Measurements from ENCODE around the gene NELFB. TPM values are rescaled to one million over a fixed set of nuclear protein-coding genes. Genes with fewer than 3 reads are reported as not detected.

The NELFB gene
- total and polyA plus RNA-seq, 10 donors = 26.6 to 49.7 (median 38.7) TPM

DNA sequence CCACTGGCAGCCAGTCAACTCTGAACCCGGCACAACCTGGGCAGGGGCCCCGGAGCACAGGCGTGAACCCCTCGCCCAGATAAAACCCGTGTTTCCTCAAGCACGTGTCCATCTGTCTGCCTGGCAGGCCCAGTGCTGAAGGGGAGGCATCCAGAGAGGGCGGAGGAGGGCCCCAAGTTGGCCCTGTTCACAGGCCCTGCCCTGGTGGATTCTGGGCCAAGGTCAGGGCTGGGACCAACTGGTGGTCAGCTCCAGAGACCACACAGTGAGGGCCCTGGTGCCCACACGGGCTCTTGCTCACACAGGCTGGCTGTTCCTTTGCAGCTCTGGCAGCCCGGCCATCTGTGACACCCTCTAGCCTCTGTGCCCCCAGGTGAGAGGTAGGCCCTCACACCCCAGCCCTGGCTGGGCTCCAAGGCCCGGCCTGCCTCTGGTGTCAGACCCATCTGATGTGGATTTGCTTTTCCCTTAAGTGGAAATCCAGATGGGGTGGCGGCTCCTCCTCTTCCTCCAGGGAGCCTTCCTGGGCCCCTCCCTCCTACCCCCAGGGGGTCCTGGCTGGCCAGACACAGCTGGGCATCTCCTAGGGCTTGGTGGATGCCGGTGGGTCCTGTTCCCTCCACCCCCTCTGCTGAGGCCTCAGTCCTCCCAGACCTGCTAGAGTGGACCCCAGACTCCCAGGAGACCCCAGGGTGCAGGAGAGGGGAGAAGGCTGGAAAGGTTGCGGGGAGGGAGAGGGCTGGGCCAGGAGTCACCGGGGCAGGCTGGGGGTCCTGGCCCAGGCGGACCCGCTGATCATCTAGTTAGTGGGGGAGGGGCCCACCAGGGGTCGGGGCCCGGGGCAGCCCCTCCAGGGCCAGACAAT lies 4.6 kb upstream of the NELFB start:
- TF ChIP-seq POLR2A (IDR thresholded peaks at IDR 0.05) = no peak
- TF ChIP-seq CTCF (IDR thresholded peaks at IDR 0.05 in 8 of 11, conservative IDR thresholded peaks at IDR 0.05 in 3 of 11) = no peak
- TF ChIP-seq POLR2AphosphoS5 (IDR thresholded peaks at IDR 0.05) = no peak
- DNase-seq = no peak
- Histone ChIP-seq H3K27ac (no peak overlapping the region), H3K36me3 (no peaks in the 10 kb centered on the region), H3K9me3 (no peaks in the 10 kb centered on the region), H3K4me3 (no peak overlapping the region), H3K4me1 (peaks cover 0 to 24% (median 14%) of the 10 kb centered on the region in 6 donors), H3K27me3 (replicated peaks in 1 of 7) (no peaks in the 10 kb centered on the region)
- intact Hi-C loops (cut with DNase I; ENCODE audit: low total_unique reads) = no loop called here
- WGBS, 5 donors = 60 to 87% (median 79%) methylated on average over 10 to 18 of the region's 18 CpGs

DNA sequence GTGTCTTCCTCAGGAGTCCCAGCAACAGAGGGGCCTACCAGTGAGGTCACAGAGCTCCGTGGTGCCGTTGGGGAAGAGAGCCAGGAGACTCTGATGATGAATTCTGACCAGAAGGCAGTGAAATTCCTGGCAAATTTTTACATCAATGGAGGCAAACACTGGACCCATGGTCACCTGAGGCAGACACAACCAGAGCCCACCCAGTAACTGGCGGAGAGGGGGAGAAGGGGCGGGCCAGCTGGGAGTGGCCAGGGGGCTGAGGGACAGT lies 4.0 kb upstream of the NELFB start, which contains the start of gene STPG3:
TSS of gene STPG3 (plus strand) at position 93 of the 268 bp plus-strand sequence. CDS start at position 94, 1 bp downstream.
- WGBS, 5 donors = 79 to 88% (median 86%) methylated on average over 4 of the region's 4 CpGs
- Histone ChIP-seq H3K27me3 (replicated peaks in 1 of 7) (no peaks in the 10 kb centered on the region), H3K27ac (no peak within 1 kb of the TSS), H3K4me3 (no peak within 1 kb of the TSS), H3K36me3 (peaks cover 0 to 1% (median 0%) of the 10 kb centered on the region in 6 donors), H3K4me1 (peaks cover 4 to 30% (median 20%) of the 10 kb centered on the region in 6 donors), H3K9me3 (no peaks in the 10 kb centered on the region)
- no peak for TF ChIP-seq POLR2A (IDR thresholded peaks at IDR 0.05)
- TF ChIP-seq CTCF (IDR thresholded peaks at IDR 0.05 in 8 of 11, conservative IDR thresholded peaks at IDR 0.05 in 3 of 11) = no peak
- no peak for TF ChIP-seq POLR2AphosphoS5 (IDR thresholded peaks at IDR 0.05)
- DNase-seq = no peak
- intact Hi-C loops (cut with DNase I; ENCODE audit: low total_unique reads) = no loop called here

DNA sequence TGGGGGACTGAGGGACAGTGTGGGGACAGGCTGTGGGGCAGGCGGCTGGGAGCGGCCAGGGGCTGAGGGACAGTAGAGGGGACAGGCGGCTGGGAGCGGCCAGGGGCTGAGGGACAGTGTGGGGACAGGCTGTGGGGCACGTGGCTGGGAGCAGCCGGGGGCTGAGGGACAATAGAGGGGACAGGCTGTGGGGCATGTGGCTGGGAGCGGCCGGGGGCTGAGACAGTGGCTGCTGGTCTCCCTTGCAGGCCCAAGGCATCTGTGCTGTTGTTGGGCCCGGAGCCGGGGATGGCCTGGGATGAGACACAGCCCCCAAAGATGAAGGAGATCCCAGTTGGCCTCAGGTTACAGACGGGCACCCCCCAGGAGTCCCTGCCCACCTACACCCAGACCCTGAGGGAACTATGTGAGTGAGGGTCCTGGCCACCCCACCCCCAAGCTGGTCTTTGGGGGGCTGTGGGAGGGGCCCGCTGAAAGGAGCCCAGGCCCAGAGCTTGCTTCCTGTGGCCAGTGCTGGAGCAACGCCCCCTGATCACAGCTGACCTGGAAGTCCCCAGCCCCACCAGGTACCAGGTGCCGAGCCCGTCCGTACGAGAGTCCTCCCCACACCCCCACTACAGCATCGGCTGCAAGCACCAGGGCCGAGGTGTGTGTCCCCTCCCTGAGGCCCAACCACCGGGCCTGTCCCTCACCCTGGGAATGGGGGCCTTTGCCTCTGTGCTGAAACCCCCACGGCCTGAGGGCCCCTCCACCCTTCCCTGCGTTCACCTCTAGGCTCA lies 3.4 kb upstream of the NELFB start:
- intact Hi-C loops (cut with DNase I; ENCODE audit: low total_unique reads) = no loop called here
- no peak overlapping the region for H3K4me3 ChIP-seq
- no peaks in the 10 kb centered on the region for H3K27me3 ChIP-seq (replicated peaks in 1 of 7)
- 85 to 95% (median 87%) methylated on average over 17 to 22 of the region's 22 CpGs for WGBS, 5 donors
- no peak for DNase-seq
- TF ChIP-seq CTCF (IDR thresholded peaks at IDR 0.05 in 8 of 11, conservative IDR thresholded peaks at IDR 0.05 in 3 of 11) = no peak
- TF ChIP-seq POLR2AphosphoS5 (IDR thresholded peaks at IDR 0.05) = no peak
- TF ChIP-seq POLR2A (IDR thresholded peaks at IDR 0.05) = no peak
- H3K9me3 ChIP-seq = no peaks in the 10 kb centered on the region
- no peak overlapping the region for H3K27ac ChIP-seq
- H3K36me3 ChIP-seq = peaks cover 0 to 7% (median 4%) of the 10 kb centered on the region in 6 donors
- peaks cover 9 to 35% (median 25%) of the 10 kb centered on the region in 6 donors for H3K4me1 ChIP-seq

All from spleen (tissue), 11 donors.